ENCODE measurements around the gene TMUB2. TPM values are rescaled to one million over a fixed set of nuclear protein-coding genes. Genes with fewer than 3 reads are reported as not detected.

The TMUB2 gene
- total RNA-seq, 1 donor from 2014 or later: 35.7 TPM

GRCh38 chr17:44183024-44183423 is 3.7 kb upstream of the TMUB2 start:
- no peaks in the 10 kb centered on the region for H3K27me3 Mint-ChIP-seq (ENCODE audit: low read depth)
- no peak for TF ChIP-seq CTCF (IDR thresholded peaks at IDR 0.05; ENCODE audit: unreplicated experiment)

GRCh38 chr17:44184212-44184810 is 2.5 kb upstream of the TMUB2 start:
- H3K27ac Mint-ChIP-seq: no peak overlapping the region
- H3K9me3 Mint-ChIP-seq: no peaks in the 10 kb centered on the region
- peaks cover 22% of the 10 kb centered on the region for H3K4me1 Mint-ChIP-seq
- H3K36me3 Mint-ChIP-seq: peaks cover 11% of the 10 kb centered on the region
- no peak for DNase-seq (ENCODE audit: low spot score in 2 of 2, unreplicated experiment in 2 of 2)
- no peaks in the 10 kb centered on the region for H3K27me3 Mint-ChIP-seq (ENCODE audit: low read depth)
- H3K4me3 Mint-ChIP-seq: no peak overlapping the region
- no peak for TF ChIP-seq CTCF (IDR thresholded peaks at IDR 0.05; ENCODE audit: unreplicated experiment)

More at GRCh38 chr17:44183024-44183423, 3.7 kb upstream of the TMUB2 start:
- no peaks in the 10 kb centered on the region for H3K9me3 Mint-ChIP-seq
- H3K4me3 Mint-ChIP-seq: no peak overlapping the region
- no peak for DNase-seq (ENCODE audit: low spot score in 2 of 2, unreplicated experiment in 2 of 2)
- peak overlapping the region; percentile 39 for H3K27ac Mint-ChIP-seq
- peaks cover 16% of the 10 kb centered on the region for H3K4me1 Mint-ChIP-seq
- peaks cover 14% of the 10 kb centered on the region for H3K36me3 Mint-ChIP-seq

- no peak for DNase-seq (ENCODE audit: low spot score in 2 of 2, unreplicated experiment in 2 of 2)
- TF ChIP-seq CTCF (IDR thresholded peaks at IDR 0.05; ENCODE audit: unreplicated experiment): no peak
- no peaks in the 10 kb centered on the region for H3K9me3 Mint-ChIP-seq
- peak overlapping the region; percentile 94 for H3K4me3 Mint-ChIP-seq
- peaks cover 17% of the 10 kb centered on the region for H3K36me3 Mint-ChIP-seq
- peaks cover 27% of the 10 kb centered on the region for H3K4me1 Mint-ChIP-seq
- H3K27me3 Mint-ChIP-seq (ENCODE audit: low read depth): no peaks in the 10 kb centered on the region
- peak overlapping the region; percentile 96 for H3K27ac Mint-ChIP-seq
Measured at GRCh38 chr17:44187131-44187899, 543 bp downstream of the TMUB2 start.

GRCh38 chr17:44188576-44189403 is 2.0 kb downstream of the TMUB2 start:
- Mint-ChIP-seq H3K4me3 (peak overlapping the region; percentile 94), H3K27me3 (ENCODE audit: low read depth) (no peaks in the 10 kb centered on the region), H3K4me1 (peaks cover 30% of the 10 kb centered on the region), H3K36me3 (peaks cover 18% of the 10 kb centered on the region), H3K9me3 (no peaks in the 10 kb centered on the region), H3K27ac (no peak overlapping the region)
- no peak for DNase-seq (ENCODE audit: low spot score in 2 of 2, unreplicated experiment in 2 of 2)
- TF ChIP-seq CTCF (IDR thresholded peaks at IDR 0.05; ENCODE audit: unreplicated experiment): no peak

GRCh38 chr17:44190481-44190880 is 3.7 kb downstream of the TMUB2 start:
- Mint-ChIP-seq H3K4me3 (no peak overlapping the region), H3K4me1 (peaks cover 27% of the 10 kb centered on the region), H3K27me3 (ENCODE audit: low read depth) (no peaks in the 10 kb centered on the region), H3K9me3 (no peaks in the 10 kb centered on the region), H3K27ac (peak overlapping the region; percentile 15), H3K36me3 (peaks cover 21% of the 10 kb centered on the region)
- TF ChIP-seq CTCF (IDR thresholded peaks at IDR 0.05; ENCODE audit: unreplicated experiment): no peak
- DNase-seq (ENCODE audit: low spot score in 2 of 2, unreplicated experiment in 2 of 2): no peak
